Measurements from ENCODE around the gene LTB.

The LTB gene, protein sequence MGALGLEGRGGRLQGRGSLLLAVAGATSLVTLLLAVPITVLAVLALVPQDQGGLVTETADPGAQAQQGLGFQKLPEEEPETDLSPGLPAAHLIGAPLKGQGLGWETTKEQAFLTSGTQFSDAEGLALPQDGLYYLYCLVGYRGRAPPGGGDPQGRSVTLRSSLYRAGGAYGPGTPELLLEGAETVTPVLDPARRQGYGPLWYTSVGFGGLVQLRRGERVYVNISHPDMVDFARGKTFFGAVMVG

DNA sequence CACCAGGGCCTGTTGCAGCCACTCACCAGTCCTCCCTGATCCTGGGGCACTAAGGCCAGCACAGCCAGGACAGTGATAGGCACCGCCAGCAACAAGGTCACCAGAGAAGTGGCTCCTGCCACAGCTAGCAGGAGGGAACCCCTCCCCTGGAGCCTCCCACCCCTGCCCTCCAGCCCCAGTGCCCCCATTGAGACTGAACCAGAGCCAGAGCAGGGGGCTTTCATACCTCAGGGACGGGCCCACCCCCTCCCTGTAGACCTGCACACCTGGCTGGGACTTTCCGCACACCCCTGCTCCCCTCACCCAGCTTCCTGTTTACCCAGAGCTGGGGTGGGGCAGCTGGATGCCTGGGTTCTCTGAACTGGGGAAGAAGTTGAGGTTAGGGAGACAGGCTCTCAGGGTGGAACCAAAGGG is at the start of gene LTB:
LTB (minus strand) TSS at position 195 of the 414 bp plus-strand sequence; CDS start at position 188, 7 bp downstream.
- no peak for TF ChIP-seq CTCF (IDR thresholded peaks at IDR 0.05; ENCODE audit: extremely low read depth, insufficient read depth, missing control alignments)
- in situ Hi-C loops (cut with MboI; ENCODE audit: low pct_unique_long_range_greater_than_20kb, low sequenced_read_pairs, unreplicated experiment) = no loop called here
- no peak for DNase-seq (ENCODE audit: low spot score)

- TF ChIP-seq CTCF (IDR thresholded peaks at IDR 0.05; ENCODE audit: extremely low read depth, insufficient read depth, missing control alignments) = no peak
- no peak for DNase-seq (ENCODE audit: low spot score)
- in situ Hi-C loops (cut with MboI; ENCODE audit: low pct_unique_long_range_greater_than_20kb, low sequenced_read_pairs, unreplicated experiment) = no loop called here
Measured at GRCh38 chr6:31631681-31632278, 49.6 kb upstream of the LTB start.

GRCh38 chr6:31631209-31631608 is 49.0 kb upstream of the LTB start:
- TF ChIP-seq CTCF (IDR thresholded peaks at IDR 0.05; ENCODE audit: extremely low read depth, insufficient read depth, missing control alignments) = no peak
- DNase-seq (ENCODE audit: low spot score) = no peak
- in situ Hi-C loops (cut with MboI; ENCODE audit: low pct_unique_long_range_greater_than_20kb, low sequenced_read_pairs, unreplicated experiment) = no loop called here

GRCh38 chr6:31630177-31630934 is 48.1 kb upstream of the LTB start:
- in situ Hi-C loops (cut with MboI; ENCODE audit: low pct_unique_long_range_greater_than_20kb, low sequenced_read_pairs, unreplicated experiment) = no loop called here
- no peak for DNase-seq (ENCODE audit: low spot score)
- TF ChIP-seq CTCF (IDR thresholded peaks at IDR 0.05; ENCODE audit: extremely low read depth, insufficient read depth, missing control alignments) = no peak

DNA sequence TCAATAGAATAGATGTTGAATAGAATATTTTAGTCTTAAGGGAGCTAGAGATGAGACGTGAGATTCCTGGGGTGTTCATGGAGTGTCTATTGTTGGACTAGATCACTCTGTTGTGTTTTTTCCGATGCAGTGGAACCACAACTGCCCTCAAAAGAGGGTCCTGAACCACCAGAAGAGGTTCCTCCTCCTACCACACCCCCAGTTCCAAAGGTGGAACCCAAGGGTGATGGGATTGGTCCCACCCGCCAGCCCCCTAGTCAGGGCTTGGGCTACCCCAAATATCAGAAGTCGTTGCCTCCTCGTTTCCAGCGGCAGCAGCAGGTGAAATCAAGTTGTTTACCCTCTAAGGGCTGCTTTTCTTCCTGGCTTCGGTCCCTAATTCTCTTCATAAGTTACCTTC is 46.8 kb upstream of the LTB start:
- no peak for TF ChIP-seq CTCF (IDR thresholded peaks at IDR 0.05; ENCODE audit: extremely low read depth, insufficient read depth, missing control alignments)
- DNase-seq (ENCODE audit: low spot score) = no peak
- in situ Hi-C loops (cut with MboI; ENCODE audit: low pct_unique_long_range_greater_than_20kb, low sequenced_read_pairs, unreplicated experiment) = no loop called here

GRCh38 chr6:31627690-31628287 is 45.6 kb upstream of the LTB start:
- DNase-seq (ENCODE audit: low spot score) = no peak
- TF ChIP-seq CTCF (IDR thresholded peaks at IDR 0.05; ENCODE audit: extremely low read depth, insufficient read depth, missing control alignments) = no peak
- in situ Hi-C loops (cut with MboI; ENCODE audit: low pct_unique_long_range_greater_than_20kb, low sequenced_read_pairs, unreplicated experiment) = no loop called here
